Lower leg skin (tissue), 4 donors: ENCODE data around the gene AGRN. TPM values are rescaled to one million over a fixed set of nuclear protein-coding genes. Genes with fewer than 3 reads are reported as not detected.
A peak's percentile ranks its signal among the peaks of the same experiment; 100 is the strongest.

Experiments
- DNase-seq, 2 donors: peaks; one replicate each; pipeline ENCODE4 v3.0.0-alpha.2; 2019; ENCODE audit warnings: low spot score in 2 of 2
- H3K4me3 ChIP-seq: fragments of 200-600 bp; sonication (generic); 2 replicates; pipeline ENCODE4 v1.5.1; 2017; ENCODE audit warnings: mild to moderate bottlenecking, low read depth; ENCODE audit not compliant: poor library complexity, severe bottlenecking
- CTCF ChIP-seq, 3 donors: fragments of 450-650 bp; IDR thresholded peaks; one replicate each; pipeline ENCODE4 v1.5.1; 2016; ENCODE audit warnings: antibody characterized with exemption in 3 of 3, mild to moderate bottlenecking in 3 of 3, moderate library complexity in 2 of 3
- POLR2A ChIP-seq, 2 donors: fragments of 450-650 bp; IDR thresholded peaks; one replicate each; pipeline ENCODE4 v1.6.1; 2016 to 2017; ENCODE audit warnings: antibody characterized with exemption in 2 of 2, mild to moderate bottlenecking in 1 of 2, moderate library complexity in 1 of 2
- WGBS, 2 donors: methylation state at CpG; one replicate each; pipeline ENCODE4 v1.1.5; 2018; 5-methylcytosine and 5-hydroxymethylcytosine counted together
- intact Hi-C: fragments of 100-400 bp; cut with DNase I; formaldehyde crosslinking; loops from one replicate; pipeline ENCODE4 v1.15.0; 2023; ENCODE audit warnings: low total_unique reads
- total RNA-seq, 4 donors: library from RNA; depleted of rRNA; stranded (reverse); fragments of >200 nt; gene quantifications; one replicate each; pipeline ENCODE4 v1.1.0, GENCODE V29; 2016

The AGRN gene
- total RNA-seq, 4 donors from 2014 or later: 36.9 to 55.8 (median 54.6) TPM

- WGBS, 2 donors: 92 to 93% methylated on average over 30 to 36 of the region's 39 CpGs
Observed at GRCh38 chr1:1088029-1088800, 68.3 kb downstream of the AGRN start.

GRCh38 chr1:1088801-1089680 is 69.1 kb downstream of the AGRN start:
- 90 to 92% methylated on average over 36 to 46 of the region's 46 CpGs for WGBS, 2 donors
- H3K4me3 ChIP-seq: no peak overlapping the region
- TF ChIP-seq CTCF (IDR thresholded peaks at IDR 0.05) (no peak), POLR2A (IDR thresholded peaks at IDR 0.05) (no peak)
- peak in 1 of 2 donors; percentile 81 for DNase-seq
- intact Hi-C loops: no loop called here

More at GRCh38 chr1:1088029-1088800, 68.3 kb downstream of the AGRN start:
- intact Hi-C loops: no loop called here
- TF ChIP-seq CTCF (IDR thresholded peaks at IDR 0.05) (no peak), POLR2A (IDR thresholded peaks at IDR 0.05) (no peak)
- DNase-seq: peak in 1 of 2 donors; percentile 72
- no peak overlapping the region for H3K4me3 ChIP-seq

DNA sequence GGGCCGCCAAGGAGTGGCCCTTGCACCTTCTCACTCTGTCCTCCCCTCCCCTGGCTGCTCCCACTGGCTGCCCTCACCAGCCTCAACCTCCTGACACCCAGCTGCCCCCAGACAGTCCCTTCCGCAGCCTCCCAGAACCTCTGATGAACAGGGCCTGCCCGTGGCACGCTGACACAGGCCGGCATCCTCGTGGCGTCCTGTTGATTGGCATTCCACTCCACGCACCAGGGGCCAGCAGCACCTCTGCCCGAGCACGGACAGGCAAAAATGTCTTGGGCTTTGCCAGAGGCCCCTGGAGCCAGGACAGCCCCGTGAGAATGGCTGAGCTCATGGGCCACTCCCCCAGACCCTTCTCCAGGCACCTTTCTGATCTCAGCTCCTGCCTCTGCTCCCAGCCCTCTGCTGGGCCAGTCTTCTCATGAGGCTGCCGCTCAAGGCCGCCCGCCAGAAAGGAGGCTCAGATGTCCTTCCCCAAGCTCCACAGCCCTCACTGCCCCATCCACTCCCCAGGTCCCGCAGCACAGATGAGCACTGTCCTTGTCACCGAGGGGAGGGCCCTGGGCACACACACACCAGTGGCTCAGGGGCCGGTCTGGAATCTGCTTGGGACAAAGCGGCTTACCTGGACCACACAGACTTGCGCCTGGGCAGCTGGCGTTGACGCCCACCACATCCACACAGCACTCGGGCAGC is 70.0 kb downstream of the AGRN start:
- WGBS, 2 donors: 88 to 93% methylated on average over 18 to 22 of the region's 22 CpGs
- no peak overlapping the region for H3K4me3 ChIP-seq
- no peak for TF ChIP-seq POLR2A (IDR thresholded peaks at IDR 0.05)
- no peak for TF ChIP-seq CTCF (IDR thresholded peaks at IDR 0.05)
- intact Hi-C loops: no loop called here
- DNase-seq: peak in 1 of 2 donors; percentile 79

GRCh38 chr1:1090424-1091343 is 70.8 kb downstream of the AGRN start:
- WGBS, 2 donors: 95% methylated on average over 27 to 40 of the region's 45 CpGs
- intact Hi-C loops: no loop called here
- TF ChIP-seq POLR2A (IDR thresholded peaks at IDR 0.05) (no peak), CTCF (IDR thresholded peaks at IDR 0.05) (no peak)
- peak in 1 of 2 donors; percentile 77 for DNase-seq
- no peak overlapping the region for H3K4me3 ChIP-seq
